ENCODE results near the gene ANTXR2. TPM values are rescaled to one million over a fixed set of nuclear protein-coding genes. Genes with fewer than 3 reads are reported as not detected.

ANTXR2 gene
- total and polyA plus RNA-seq, 9 of the 15 experiments (the other 6 are each of a cell fraction or from before 2014, with no cell fraction given), result 10.1 to 83.8 (median 60.3) TPM

- Histone ChIP-seq H3K79me2 (ENCODE audit: control insufficient read depth, insufficient read depth, low read length) (no peaks in the 10 kb centered on the region), H3K36me3 (ENCODE audit: control insufficient read depth, insufficient read depth, low read length) (peaks cover 69% of the 10 kb centered on the region; the same call in 2 of the 3 replicates), H3K4me3 (no peak overlapping the region), H3K4me1 (replicated peaks in 1 of 2; ENCODE audit: control insufficient read depth in 2 of 2, insufficient read depth in 2 of 2, low read length in 2 of 2) (no peaks in the 10 kb centered on the region; a peak in 1 of 5 replicates), H3K27me3 (ENCODE audit: control insufficient read depth in 2 of 2, insufficient read depth in 2 of 2, low read length in 2 of 2) (no peaks in the 10 kb centered on the region), H2AFZ (ENCODE audit: low read depth, low read length) (no peak overlapping the region), H3K9ac (ENCODE audit: insufficient read depth in 1 of 2, low read depth in 2 of 2, low read length in 2 of 2) (no peak overlapping the region), H4K20me1 (replicated peaks; ENCODE audit: control insufficient read depth, insufficient read depth, low read length) (no peaks in the 10 kb centered on the region), H3K9me3 (replicated peaks; ENCODE audit: control insufficient read depth, insufficient read depth, low read depth, low read length) (no peaks in the 10 kb centered on the region), H3K9me1 (ENCODE audit: control insufficient read depth, insufficient read depth, low read length) (no peaks in the 10 kb centered on the region), H3K27ac (ENCODE audit: extremely low read depth, low read depth, low read length) (no peak overlapping the region), H3K4me2 (ENCODE audit: insufficient read depth, low read length) (no peak overlapping the region)
- ChIA-PET CTCF (ENCODE audit: low intra/inter-chr PET ratio) (no interaction called here), POLR2A (interaction anchor here (1.3 kb wide), 1 partner anchor 8 kb away, joined by 4 read pairs; no protein-coding TSS in a partner anchor)
- BruUV-seq (replicated peaks), result no TSS peak
- peak; percentile 64 for FAIRE-seq
- TF ChIP-seq CEBPG (CRISPR knock-in tag; IDR thresholded peaks at IDR 0.05) (no peak), CEBPG (tag; conservative IDR thresholded peaks at IDR 0.05 in 1 of 2, IDR thresholded peaks at IDR 0.05 in 1 of 2) (peak in 1 of 2 experiments; percentile 17; a peak in 1 of 4 replicates), TOE1 (IDR thresholded peaks at IDR 0.05; ENCODE audit: borderline replicate concordance) (no peak), TOE1 (CRISPR knock-in tag; IDR thresholded peaks at IDR 0.05; ENCODE audit: borderline replicate concordance, low read depth) (no peak)
- in situ Hi-C loops (cut with MboI) (no loop called here), intact Hi-C loops (cut with micrococcal nuclease) (no loop called here)
- no peak for DNase-seq (ENCODE audit: extremely low read depth in 1 of 4, low spot score in 3 of 4)
- WGBS (ENCODE audit: insufficient coverage, low coverage, missing lambda C conversion rate), result 87% methylated on average over 2 of the region's 2 CpGs
- ATAC-seq, result no peak; the same call in 1 of the 3 replicates
Measured at GRCh38 chr4:80017125-80017854, 55.7 kb downstream of the ANTXR2 start.

DNA sequence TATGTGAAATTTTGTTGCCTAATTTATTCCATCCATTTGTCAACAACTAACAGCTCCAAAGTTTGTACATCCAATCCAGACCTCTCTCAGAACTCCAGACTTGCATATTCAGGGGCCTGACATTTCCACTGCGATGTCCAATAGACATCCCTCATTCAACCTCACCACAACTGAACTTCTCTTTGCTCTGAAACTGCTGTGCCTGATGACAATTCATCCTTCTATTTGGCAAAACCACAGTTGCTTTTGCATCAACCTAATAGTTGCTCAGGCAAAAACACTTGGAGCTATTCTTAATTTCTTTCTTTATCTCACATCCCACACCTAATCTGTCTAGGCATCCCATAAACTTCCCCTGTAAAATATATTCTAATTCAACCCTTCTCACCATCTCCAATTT, 56.5 kb downstream of the ANTXR2 start:
- Histone ChIP-seq H3K27me3 (ENCODE audit: control insufficient read depth in 2 of 2, insufficient read depth in 2 of 2, low read length in 2 of 2) (no peaks in the 10 kb centered on the region), H3K9ac (ENCODE audit: insufficient read depth in 1 of 2, low read depth in 2 of 2, low read length in 2 of 2) (no peak overlapping the region), H2AFZ (ENCODE audit: low read depth, low read length) (no peak overlapping the region), H3K4me3 (no peak overlapping the region), H3K9me1 (ENCODE audit: control insufficient read depth, insufficient read depth, low read length) (no peaks in the 10 kb centered on the region), H3K79me2 (ENCODE audit: control insufficient read depth, insufficient read depth, low read length) (no peaks in the 10 kb centered on the region), H4K20me1 (replicated peaks; ENCODE audit: control insufficient read depth, insufficient read depth, low read length) (no peaks in the 10 kb centered on the region), H3K27ac (ENCODE audit: extremely low read depth, low read depth, low read length) (no peak overlapping the region), H3K9me3 (replicated peaks; ENCODE audit: control insufficient read depth, insufficient read depth, low read depth, low read length) (no peaks in the 10 kb centered on the region), H3K4me2 (ENCODE audit: insufficient read depth, low read length) (no peak overlapping the region), H3K36me3 (ENCODE audit: control insufficient read depth, insufficient read depth, low read length) (peaks cover 65% of the 10 kb centered on the region; the same call in 2 of the 3 replicates), H3K4me1 (replicated peaks in 1 of 2; ENCODE audit: control insufficient read depth in 2 of 2, insufficient read depth in 2 of 2, low read length in 2 of 2) (no peaks in the 10 kb centered on the region; a peak in 1 of 5 replicates)
- BruUV-seq (replicated peaks), result no TSS peak
- no peak; the same call in 2 of the 3 replicates for ATAC-seq
- ChIA-PET POLR2A (interaction anchor here (0.6 to 1.3 kb wide), 3 partner anchors 9 to 184 kb away, joined by 3 to 4 read pairs (median 3); no protein-coding TSS in a partner anchor), CTCF (ENCODE audit: low intra/inter-chr PET ratio) (no interaction called here)
- intact Hi-C loops (cut with micrococcal nuclease) (no loop called here), in situ Hi-C loops (cut with MboI) (no loop called here)
- FAIRE-seq, result no peak
- no peak for DNase-seq (ENCODE audit: extremely low read depth in 1 of 4, low spot score in 3 of 4)
- 100% methylated on average over 1 of the region's 1 CpG for whole genome bisulfite sequencing (ENCODE audit: insufficient coverage, low coverage, missing lambda C conversion rate)
- TF ChIP-seq GATAD2B (IDR thresholded peaks at IDR 0.05; ENCODE audit: borderline replicate concordance), result no peak
- no peak for TF ChIP-seq STAT5B (CRISPR knock-in tag; IDR thresholded peaks at IDR 0.05)
- no peak for TF ChIP-seq FOS (IDR thresholded peaks at IDR 0.05; ENCODE audit: extremely low read depth, insufficient read length)
- TF ChIP-seq HNRNPL (IDR thresholded peaks at IDR 0.05; ENCODE audit: low read depth, low read length), result no peak
- TF ChIP-seq SMAD2 (IDR thresholded peaks at IDR 0.05; ENCODE audit: low read depth, low read length), result no peak
- no peak for TF ChIP-seq BRF2 (IDR thresholded peaks at IDR 0.05; ENCODE audit: borderline replicate concordance, insufficient read depth, insufficient read length)
- TF ChIP-seq FOXK2 (conservative IDR thresholded peaks at IDR 0.05 in 1 of 2, IDR thresholded peaks at IDR 0.05 in 1 of 2; ENCODE audit: low read depth in 2 of 2), result no peak
- TF ChIP-seq, protein P1, sequence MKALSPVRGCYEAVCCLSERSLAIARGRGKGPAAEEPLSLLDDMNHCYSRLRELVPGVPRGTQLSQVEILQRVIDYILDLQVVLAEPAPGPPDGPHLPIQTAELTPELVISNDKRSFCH (CRISPR knock-in tag; IDR thresholded peaks at IDR 0.05), result no peak
- TF ChIP-seq, protein P1 (tag; IDR thresholded peaks at IDR 0.05), result no peak
- no peak for TF ChIP-seq ATF7 (IDR thresholded peaks at IDR 0.05)
- no peak for TF ChIP-seq ZNF311 (CRISPR knock-in tag; IDR thresholded peaks at IDR 0.05)

Measured in K562 (cell line).